ENCODE results near the gene RBM39. TPM values are rescaled to one million over a fixed set of nuclear protein-coding genes. Genes with fewer than 3 reads are reported as not detected.
"Not testable (repeated sequence)": the region's sequence is repeated elsewhere in the genome, so short reads cannot be mapped to it uniquely, and the experiment has no call there.

The RBM39 gene
- polyA plus RNA-seq, 1 donor, result 276 TPM

DNA sequence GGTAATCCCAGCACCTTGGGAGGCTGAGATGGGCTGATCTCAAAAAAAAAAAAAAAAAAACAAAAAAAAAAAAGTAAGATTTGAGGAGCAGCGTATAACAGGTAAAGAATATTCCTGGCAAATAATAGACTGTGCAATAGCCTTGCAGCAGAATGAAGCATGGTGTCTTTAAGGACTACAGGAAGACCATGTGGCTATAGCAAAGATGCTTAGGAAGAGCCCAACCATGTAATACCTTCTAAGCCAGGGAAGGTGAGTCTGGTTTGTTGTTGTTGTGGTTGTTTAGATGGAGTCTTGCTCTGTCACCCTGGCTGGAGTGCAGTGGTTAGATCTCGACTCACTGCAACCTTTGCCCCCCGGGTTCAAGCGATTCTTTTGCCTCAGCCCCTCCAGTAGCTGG, 14.3 kb upstream of the RBM39 start:
- DNase-seq (ENCODE audit: low read depth), result no peak

DNA sequence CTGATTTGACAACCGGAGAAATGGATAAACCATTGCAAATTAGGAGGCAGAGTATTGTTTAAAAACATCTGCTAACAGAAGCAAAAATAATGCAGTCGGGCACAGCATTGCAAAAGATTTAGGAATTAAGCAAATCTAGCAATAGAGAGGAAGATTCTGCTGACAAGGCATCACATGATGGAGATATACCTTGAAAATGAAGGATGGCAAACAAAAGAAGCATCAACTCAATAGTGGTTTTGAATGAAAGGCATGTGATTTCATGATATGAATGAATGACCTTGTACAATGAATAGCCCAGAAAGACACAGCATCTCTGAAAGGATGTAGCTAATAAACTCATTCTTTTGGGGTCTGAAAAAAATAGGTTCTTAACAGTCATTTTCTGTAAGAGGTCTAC, 8.6 kb upstream of the RBM39 start:
- no peak for DNase-seq (ENCODE audit: low read depth)

DNA sequence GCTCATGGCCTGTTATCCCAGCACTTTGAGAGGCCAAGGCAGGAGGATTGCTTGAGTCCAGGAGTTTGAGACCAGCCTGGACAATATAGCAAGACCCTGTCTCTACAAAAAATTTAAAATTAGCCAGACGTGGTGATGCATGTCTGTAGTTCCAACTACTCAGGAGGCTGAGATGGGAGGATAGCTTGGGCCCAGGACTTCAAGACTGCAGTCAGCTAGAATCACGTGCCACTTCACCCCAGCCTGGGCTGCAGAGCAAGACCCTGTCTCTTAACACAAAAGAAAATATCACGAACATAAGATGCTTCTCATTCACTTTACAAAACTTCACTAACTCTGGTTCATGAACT, 2.4 kb upstream of the RBM39 start:
- not testable (repeated sequence) for DNase-seq (ENCODE audit: low read depth)

DNA sequence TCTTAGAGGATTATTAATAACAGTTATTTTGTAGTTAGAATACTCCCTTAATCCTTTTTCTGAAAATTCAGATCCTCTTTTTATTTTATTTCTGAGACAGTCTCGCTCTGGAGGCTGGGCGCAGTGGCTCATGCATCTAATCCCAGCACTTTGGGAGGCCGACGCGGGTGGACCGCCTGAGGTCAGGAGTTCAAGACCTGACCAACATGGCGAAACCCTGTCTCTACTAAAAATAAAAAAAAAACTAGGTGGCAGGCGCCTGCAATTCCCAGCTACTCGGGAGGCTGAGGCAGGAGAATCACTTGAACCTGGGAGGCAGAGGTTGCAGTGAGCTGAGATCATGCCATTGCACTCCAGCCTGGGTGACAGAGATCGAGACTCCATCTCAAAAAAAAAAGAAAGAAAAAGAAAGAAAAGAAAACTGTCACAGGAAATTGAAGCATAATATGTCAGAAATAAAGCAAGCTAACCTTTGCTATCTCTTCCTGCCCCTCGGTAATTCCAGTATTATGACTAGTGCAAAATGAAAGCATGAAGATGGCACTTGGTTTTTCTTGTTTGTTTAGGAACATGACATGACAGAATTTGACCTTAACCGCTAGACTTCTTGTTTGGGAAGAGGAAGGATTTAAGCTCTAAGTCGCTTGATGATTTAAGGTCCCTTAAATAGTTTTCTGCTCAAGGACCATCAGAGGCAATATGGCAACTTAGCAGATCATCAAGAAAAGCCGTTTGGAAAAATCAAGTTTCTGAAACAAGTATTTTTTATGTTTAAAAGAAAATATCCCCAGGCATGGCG, 1.8 kb upstream of the RBM39 start:
- no peak for DNase-seq (ENCODE audit: low read depth)

DNA sequence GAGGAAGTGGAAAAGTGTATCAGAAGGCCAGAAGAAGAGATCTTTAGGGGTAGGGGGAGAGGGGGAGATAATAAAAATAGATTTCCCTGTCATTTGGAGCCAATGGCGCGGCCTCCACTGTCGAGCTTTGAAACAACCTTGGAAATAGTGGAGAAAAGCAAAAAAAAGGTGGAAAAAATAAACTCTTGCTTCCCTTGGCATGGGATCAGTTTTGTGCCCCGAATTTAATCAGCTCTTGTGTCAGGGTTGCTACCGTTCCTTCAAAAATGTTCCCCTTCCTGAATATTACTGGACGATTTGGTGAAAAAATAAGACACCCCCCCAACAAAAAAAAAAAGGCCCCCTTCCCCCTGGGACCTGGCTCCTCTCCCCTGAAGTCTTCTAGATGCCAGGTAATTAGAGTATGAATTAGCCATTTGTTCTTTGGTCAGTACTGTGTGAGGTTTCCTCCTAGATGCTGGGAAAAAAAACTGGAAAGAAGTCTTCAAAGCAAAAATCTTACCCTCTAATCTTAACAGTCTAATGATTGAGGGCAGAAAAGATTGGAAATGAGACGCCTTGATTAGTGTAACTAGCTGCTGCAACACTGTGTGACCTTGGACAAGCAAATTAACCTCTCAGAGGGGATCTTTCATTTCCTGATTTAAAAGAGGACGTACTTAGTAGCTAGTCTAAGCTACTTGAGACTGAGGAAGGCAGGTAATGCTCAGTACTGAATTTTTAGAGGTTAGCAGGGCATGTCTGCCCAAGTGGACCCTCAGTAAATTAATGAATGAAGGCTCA, 872 bp upstream of the RBM39 start:
- no peak for DNase-seq (ENCODE audit: low read depth)

DNA sequence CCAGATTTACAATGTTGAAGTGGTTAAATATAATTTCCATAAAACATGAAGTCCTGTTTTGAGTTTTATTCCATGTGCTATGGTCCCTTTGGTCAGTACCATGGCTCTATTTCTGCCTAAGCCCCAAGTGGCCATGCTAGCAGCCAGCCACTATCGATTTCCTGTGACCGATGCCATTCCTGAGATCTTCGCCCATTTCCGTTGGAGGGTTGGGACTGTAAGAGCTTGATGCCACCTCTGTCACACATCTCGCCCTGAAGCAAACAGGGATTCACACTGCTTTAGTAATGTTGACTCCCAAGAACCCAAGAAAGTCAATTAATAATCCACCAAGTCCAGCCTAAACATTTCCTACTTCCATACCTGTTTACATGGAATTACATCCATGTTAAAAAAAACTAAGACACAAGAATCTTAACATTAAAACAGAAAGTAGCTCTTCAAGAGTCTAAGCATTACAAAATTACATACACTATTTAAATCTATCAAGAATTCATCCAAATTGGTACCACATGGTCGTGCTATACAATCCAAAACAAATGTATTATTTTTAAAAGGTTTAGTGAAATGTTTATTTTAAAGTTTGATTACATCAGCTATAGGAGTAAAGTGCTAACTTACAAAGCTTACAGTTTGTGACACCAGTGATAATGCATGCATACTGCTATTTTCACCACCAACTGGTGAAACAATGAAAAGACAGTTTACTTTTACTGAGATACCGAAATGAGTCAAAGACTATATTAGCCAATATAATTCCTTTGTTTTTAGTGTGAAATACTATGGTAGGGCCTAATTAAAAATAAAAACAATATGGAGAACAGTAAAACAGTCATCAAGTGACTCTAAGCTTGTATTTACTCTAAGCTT, 2.5 kb downstream of the RBM39 start:
- DNase-seq (ENCODE audit: low read depth), result no peak

DNA sequence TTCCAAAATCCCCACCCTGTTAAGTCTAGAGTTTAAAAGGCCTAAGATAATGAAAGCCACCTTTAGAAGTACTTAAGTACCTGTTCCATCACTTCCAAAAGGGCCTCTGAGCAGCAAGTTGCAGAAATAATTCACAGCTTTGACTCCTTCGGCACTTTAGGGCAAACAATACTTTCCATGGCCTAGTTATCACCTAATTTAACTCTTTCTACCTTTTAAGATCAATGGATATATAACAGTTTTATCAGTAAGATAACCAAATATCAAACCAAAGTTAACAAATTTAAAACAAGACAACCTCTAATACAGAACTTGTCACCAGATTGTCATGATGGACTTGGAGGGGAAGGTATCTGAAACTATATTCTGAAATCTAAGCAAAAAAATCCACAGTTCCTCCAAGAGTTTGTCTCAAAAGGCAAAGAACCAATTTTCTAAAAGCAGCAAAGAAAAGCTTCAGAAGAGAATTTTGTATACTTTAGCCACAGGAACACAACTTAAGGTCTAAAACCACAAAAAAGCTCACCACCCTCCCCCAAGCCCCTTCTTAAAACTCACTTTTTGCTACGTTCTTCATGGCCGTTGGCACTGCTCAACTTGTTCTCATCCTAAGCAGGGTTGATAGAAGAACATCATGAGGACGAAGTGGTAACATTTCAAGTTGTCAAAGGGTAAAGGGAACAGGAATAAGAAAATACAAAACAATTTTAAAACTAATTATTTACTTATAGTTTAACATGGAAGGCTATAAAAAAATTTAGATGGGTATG, 3.5 kb downstream of the RBM39 start:
- DNase-seq (ENCODE audit: low read depth), result no peak

DNA sequence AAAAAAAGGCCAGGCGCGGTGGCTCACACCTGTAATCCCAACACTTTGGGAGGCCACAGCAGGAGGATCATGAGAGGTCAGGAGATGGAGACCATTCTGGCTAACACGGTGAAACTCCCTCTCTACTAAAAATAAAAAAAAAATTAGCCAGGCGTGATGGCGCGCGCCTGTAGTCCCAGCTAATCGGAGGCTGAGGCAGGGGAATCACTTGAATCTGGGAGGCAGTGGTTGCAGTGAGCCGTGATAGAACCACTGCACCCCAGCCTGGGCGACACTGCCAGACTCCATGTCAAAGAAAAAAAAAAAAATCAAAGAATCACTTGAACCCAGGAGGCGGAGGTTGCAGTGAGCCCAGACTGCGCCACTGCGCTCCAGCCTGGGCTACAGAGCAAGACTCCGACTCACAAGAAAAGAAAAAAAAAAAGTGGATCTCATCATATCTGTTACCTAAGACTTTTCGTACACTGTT, 4.2 kb downstream of the RBM39 start:
- DNase-seq (ENCODE audit: low read depth), result no peak

DNA sequence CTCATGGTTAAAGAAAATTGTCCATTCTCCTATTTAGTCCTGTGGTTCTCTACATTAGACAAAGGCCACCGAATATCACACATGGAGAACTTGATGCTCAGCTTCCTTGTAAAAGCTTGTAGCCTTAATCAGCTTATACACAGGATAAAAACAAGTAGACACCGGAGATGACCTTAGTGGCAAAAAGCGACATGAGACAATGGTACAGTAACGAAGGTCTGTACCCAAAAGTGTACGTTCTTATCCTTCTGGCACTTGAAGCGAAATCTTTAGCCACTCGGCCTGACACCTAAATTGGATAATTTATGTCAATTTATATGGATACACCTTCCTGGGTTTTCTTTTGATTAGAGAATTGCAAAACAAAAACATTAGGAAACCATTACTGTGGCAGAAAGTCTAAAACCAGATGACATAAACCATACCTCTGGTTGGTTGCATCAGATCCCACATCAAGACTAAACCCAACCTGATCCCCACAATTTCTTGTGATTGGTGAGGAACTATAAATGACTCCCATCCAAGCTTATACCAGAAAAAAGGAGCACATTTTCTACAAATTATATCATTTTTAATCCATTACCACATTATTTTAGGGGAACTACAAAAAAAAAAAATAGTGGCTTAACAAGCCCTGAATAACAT, 6.1 kb downstream of the RBM39 start:
- DNase-seq (ENCODE audit: low read depth), result no peak

DNA sequence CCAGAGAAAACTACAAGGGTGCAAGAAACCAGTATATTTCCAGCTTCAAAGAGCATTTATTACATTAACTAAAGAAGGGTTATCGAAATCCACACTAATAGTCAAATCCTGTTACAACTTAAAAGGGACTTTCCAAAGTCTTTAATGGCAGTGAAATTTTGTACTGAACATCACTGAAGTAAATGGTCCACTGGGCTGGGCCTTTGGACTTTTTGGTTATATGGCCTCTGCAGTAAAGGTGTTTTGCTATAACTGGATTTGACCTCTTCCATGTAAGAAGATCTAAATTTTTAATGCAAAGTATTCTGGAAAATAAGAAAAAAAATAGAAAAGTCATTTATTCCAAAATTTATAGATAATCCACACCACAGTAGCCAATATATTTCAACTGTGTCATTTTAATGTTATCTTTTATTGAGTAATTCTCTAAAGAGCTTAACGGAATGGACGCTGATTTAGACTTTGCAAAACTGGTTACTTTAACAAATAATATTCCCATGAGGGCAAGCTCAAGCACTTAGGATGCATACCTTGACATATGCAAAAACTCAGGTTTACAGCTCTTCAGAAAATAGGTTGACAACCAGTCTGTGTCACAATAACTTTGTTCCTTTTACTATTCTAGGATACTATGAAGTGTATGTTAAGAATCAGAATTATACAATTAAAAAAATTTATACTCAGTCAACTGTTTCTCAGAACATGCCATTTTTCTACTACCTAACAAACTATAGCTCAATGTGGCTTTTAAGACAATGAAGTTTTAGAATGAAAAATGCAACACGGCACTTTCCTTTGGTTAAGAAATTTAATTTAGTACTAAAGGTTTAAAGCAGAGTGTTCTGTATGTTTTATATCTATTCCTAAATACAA, 7.0 kb downstream of the RBM39 start:
- DNase-seq (ENCODE audit: low read depth), result no peak

DNA sequence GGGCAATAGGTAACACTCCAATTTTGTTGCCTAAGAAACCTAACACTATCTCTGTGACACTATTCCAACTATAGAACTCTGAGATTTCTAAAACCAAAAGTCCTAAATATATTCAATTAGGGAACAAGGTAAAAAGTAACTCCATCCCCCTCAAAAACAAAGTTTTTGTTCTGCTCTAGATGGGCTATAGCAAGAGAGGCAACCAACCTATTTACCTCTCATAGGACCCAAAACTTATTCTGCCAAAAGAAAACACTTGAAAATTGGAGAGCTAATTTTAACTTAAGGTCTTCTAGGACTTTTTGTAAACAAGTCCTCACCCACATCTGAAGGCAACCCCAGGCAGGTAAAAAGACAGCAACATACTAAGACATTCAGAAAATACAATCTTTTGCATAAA, 7.7 kb downstream of the RBM39 start:
- DNase-seq (ENCODE audit: low read depth), result no peak

DNA sequence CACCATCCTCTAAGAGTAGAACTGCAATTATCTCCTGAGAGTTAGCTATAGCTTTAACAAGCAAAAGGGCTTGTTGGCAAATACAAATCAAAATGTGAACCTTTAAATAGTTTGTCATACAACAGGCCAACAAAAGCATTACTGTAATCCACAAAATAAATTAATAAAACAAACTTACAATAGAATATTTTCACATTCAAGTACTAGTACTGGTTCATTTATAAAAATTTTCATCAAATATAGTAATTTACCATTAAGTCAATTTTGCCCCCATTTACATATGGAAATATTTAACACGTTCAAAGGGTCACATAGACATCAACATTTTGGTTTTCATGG, 9.4 kb downstream of the RBM39 start:
- no peak for DNase-seq (ENCODE audit: low read depth)

DNA sequence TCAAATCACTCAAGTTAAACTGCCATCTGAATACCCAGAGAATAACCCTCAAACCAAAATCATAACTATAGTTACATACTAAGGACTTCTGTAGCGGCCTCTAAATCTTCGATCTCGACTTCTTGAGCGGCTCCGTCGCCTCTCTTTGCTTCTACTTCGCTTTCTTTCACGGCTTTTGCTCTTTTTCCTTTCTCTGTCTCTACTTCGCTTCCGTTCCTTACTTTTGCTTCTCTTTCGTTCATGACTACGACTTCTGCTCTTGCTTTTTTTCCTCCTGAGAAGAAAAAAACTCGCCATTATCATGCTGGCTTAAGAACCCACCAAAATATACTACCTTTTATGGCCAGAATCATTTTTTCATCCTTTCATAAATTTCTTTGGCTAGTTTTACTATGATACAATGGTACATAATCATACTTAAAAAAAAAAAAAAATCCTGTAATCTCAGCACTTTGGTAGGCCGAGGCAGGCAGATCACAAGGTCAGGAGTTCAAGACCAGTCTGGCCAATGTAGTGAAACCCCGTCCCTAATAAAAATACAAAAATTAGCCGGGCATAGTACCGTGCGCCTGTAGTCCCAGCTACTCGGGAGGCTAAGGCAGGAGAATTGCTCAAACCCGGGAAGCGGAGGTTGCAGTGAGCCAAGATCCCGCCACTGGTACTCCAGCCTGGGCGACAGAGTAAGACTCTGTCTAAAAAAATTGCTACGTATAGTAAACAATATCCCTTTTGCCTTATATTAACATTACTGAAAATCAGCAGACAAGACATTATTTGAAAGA, 10.0 kb downstream of the RBM39 start:
- no peak for DNase-seq (ENCODE audit: low read depth)

DNA sequence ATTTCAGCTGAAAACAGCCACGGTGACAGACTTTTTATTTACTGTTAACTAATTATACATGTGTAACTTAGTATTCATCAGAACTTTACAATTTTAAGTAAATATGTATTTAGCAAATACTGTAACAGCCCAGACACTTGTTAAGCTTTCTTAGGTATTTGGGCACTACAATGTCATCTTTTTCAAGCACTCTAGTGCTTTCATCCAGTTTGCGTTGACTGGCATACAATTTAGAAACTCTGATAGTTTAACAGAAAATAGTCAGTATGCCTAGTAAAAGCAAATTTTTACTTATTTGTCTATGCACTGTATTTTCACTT, 10.6 kb downstream of the RBM39 start:
- DNase-seq (ENCODE audit: low read depth), result no peak

DNA sequence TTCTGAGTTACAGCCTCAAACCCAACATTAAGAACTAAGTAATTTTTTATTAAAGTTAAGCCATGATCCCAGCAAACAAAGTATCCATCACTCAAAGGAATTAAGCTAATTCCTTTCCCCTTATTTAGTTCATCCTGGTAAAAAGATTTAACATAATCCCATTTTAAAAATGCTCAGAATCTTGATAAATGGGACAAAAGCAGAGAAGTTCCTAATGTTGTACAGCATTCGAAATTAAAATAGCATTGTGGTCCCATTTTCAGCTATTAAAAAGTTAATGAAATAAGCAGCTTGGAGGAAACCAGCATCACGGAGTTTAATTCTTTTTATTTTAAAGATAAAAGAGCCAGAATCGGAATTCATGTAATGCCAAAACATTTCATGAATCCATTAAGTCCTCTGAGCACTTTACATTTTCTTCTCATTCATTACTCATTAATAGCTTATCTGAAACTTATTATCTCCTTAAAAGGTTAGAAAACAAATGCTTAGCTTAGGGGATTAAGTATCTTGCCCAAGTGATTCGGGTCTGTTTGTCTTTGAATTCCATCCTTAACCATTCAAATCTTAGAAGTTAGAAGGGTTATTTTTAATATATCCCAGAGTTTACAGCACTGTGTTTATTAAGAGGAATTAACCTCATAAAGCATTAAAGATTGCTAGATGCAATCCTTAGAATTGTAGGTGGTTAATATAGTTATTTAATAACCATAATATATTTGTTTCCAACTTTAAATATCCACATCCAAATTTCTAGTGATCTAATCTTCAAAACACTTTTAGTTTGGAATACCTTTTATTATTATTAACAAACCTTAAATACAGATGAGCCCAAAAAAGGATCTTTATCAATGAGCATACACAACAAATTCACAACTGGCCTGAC, 11.2 kb downstream of the RBM39 start:
- DNase-seq (ENCODE audit: low read depth), result no peak

DNA sequence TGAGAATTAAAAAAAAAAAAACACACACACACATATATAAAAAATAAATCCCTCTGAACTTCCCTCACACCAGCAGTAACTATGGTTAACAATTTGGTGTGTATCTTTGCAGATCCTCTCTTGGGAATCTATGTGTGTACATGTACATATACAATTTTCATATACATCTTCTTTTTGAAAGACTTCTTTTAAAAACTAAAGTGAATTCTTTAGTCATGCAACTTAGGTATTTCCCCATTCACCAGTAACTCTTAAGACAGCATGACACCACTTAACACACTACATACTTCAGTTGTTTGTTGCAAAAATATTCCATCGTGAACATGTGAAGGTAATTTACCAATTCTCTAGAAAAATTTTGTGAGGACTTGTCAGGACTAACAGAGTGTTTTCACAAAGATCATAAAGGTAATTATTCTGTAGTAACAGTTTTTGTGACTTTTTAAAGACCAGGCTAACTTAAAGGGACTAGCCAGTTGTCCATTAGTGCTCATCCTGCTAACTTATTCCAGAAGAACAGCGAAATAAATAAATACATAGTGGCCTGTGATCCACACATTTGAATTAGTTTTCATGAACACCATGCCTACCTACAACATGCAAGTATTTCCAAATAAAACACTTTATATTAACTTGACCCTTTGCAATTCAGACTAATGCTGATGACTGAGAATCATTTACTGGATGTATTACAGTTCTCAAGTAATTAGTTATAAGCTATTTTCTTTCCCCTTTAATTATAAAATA, 12.1 kb downstream of the RBM39 start:
- no peak for DNase-seq (ENCODE audit: low read depth)

DNA sequence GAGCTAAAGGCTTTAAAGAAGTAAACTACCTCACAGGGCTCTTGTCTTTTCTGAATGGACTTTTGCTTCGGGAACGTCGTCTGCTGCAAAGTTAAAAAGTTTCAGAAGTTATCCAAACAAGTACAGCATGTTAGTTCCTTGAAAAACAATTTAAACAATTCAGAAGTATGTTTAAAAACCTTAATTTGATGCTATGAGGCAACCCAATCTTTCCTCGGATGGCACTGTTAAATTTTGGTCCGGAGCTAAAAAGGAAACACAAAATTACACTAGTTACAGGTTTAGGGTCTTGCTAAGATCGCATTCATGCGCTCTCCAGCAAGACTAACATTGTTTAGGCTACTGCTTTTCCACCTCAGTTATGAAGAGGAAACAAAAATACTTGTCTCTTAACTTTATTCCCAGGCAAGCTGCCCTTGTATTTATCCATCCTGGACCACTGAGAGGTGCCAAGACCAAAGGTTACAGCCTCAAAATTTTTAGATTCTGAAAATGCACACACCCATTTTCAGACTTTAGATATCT, 12.7 kb downstream of the RBM39 start:
- no peak for DNase-seq (ENCODE audit: low read depth)
